WTC11 (cell line): ENCODE data around the gene TCF3. TPM values are rescaled to one million over a fixed set of nuclear protein-coding genes. Genes with fewer than 3 reads are reported as not detected.

ENCODE experiments used
- ATAC-seq: fragments of 200-7000 bp; cut with Tn5 transposase; 2 replicates; pipeline ENCODE4 v1.10.0; 2021; ENCODE audit warnings: mild to moderate bottlenecking, moderate library complexity
- Bru-seq: library from RNA; stranded (reverse); fragments of 400-500 nt; gene quantifications from one replicate; lab custom pipeline; 2021; lab: Mats Ljungman, UMichigan
- CTCF ChIA-PET: fragments of 300-600 bp; sonication (Branson Sonifier 250); formaldehyde crosslinking; loops from one replicate; lab custom pipeline; 2021; ENCODE audit warnings: antibody characterized with exemption; lab: Charles Lee
- POLR2A ChIA-PET: fragments of 350-600 bp; sonication (Branson Sonifier 250); formaldehyde crosslinking; loops from one replicate; lab custom pipeline; 2021; ENCODE audit warnings: antibody characterized with exemption; lab: Charles Lee
- DNase-seq: peaks from one replicate; pipeline ENCODE4 v3.0.0; 2021; ENCODE audit warnings: low spot score
- H3K27ac Mint-ChIP-seq: 2 replicates; pipeline ENCODE4 v1.8.0; 2021; ENCODE audit warnings: mixed read lengths
- H3K27me3 Mint-ChIP-seq: 2 replicates; pipeline ENCODE4 v1.8.0; 2021; ENCODE audit warnings: low read depth, mild to moderate bottlenecking, moderate library complexity, mixed read lengths
- H3K36me3 Mint-ChIP-seq: 2 replicates; pipeline ENCODE4 v1.8.0; 2021; ENCODE audit warnings: mixed read lengths
- H3K4me1 Mint-ChIP-seq: 2 replicates; pipeline ENCODE4 v1.8.0; 2022; ENCODE audit warnings: mixed read lengths
- H3K4me3 Mint-ChIP-seq: 2 replicates; pipeline ENCODE4 v1.8.0; 2021; ENCODE audit warnings: mild to moderate bottlenecking, moderate library complexity, mixed read lengths
- H3K9me3 Mint-ChIP-seq: 2 replicates; pipeline ENCODE4 v1.8.0; 2021; ENCODE audit warnings: mixed read lengths
- ESRRA ChIP-seq: sonication (generic); formaldehyde crosslinking; IDR thresholded peaks from 2 replicates; pipeline ENCODE4 v1.8.1; 2022; ENCODE audit warnings: mild to moderate bottlenecking, missing genetic modification reagents, borderline replicate concordance
- JAZF1 ChIP-seq: fragments of 250-450 bp; sonication (Bioruptor Pico); IDR thresholded peaks from 2 replicates; pipeline ENCODE4 v1.9.0; 2021; ENCODE audit warnings: moderate library complexity, mild to moderate bottlenecking, inconsistent platforms
- NFATC4 ChIP-seq: fragments of 250-450 bp; sonication (Bioruptor Pico); IDR thresholded peaks from 2 replicates; pipeline ENCODE4 v1.9.0; 2021; ENCODE audit warnings: mild to moderate bottlenecking
- NFE2L1 ChIP-seq: sonication (generic); formaldehyde crosslinking; IDR thresholded peaks from 2 replicates; pipeline ENCODE4 v1.8.1; 2023; ENCODE audit warnings: missing genetic modification reagents
- NR3C1 ChIP-seq: sonication (generic); formaldehyde crosslinking; conservative IDR thresholded peaks from 2 replicates; pipeline ENCODE4 v1.8.1; 2023; ENCODE audit warnings: low read depth, mild to moderate bottlenecking, missing genetic modification reagents
- PRRX2 ChIP-seq: fragments of 250-450 bp; sonication (Bioruptor Pico); IDR thresholded peaks from 2 replicates; pipeline ENCODE4 v1.8.0; 2021; ENCODE audit warnings: mild to moderate bottlenecking
- TEAD1 ChIP-seq: sonication (generic); formaldehyde crosslinking; IDR thresholded peaks from 2 replicates; pipeline ENCODE4 v1.8.0; 2022; ENCODE audit warnings: mild to moderate bottlenecking, missing genetic modification reagents
- TEAD4 ChIP-seq: sonication (generic); formaldehyde crosslinking; IDR thresholded peaks from 2 replicates; pipeline ENCODE4 v1.8.0; 2022; ENCODE audit warnings: mild to moderate bottlenecking, missing genetic modification reagents
- ZBTB21 ChIP-seq: sonication (generic); formaldehyde crosslinking; IDR thresholded peaks from 2 replicates; pipeline ENCODE4 v1.8.1; 2023; ENCODE audit warnings: mild to moderate bottlenecking, missing genetic modification reagents, borderline replicate concordance
- long read RNA-seq, 3 experiments: library from RNA in 1 of 3; library from capped mRNA in 1 of 3; library from polyadenylated mRNA in 1 of 3; unstranded in 2 of 3; stranded (forward) in 1 of 3; transcript quantifications; one replicate each; pipeline ENCODE4 v2.0.0, GENCODE V29; 2021
- total RNA-seq: library from RNA; stranded (reverse); gene quantifications from 3 replicates; pipeline ENCODE4 v1.2.3, GENCODE V29; 2021
- TF ChIP-seq, protein P1 (sequence below): fragments of 250-450 bp; sonication (Bioruptor Pico); IDR thresholded peaks from 2 replicates; pipeline ENCODE4 v1.9.0; 2021; ENCODE audit warnings: mild to moderate bottlenecking, borderline replicate concordance
- TF ChIP-seq, protein P2 (sequence below): sonication (generic); formaldehyde crosslinking; IDR thresholded peaks from 2 replicates; pipeline ENCODE4 v1.8.1; 2022; ENCODE audit warnings: low read depth, missing genetic modification reagents, borderline replicate concordance
- TF ChIP-seq, protein P3 (sequence below): sonication (generic); formaldehyde crosslinking; IDR thresholded peaks from 2 replicates; pipeline ENCODE4 v1.8.0; 2023; ENCODE audit warnings: missing genetic modification reagents
- TF ChIP-seq, protein P4 (sequence below): sonication (generic); formaldehyde crosslinking; IDR thresholded peaks from 2 replicates; pipeline ENCODE4 v1.8.1; 2023; ENCODE audit warnings: mild to moderate bottlenecking, missing genetic modification reagents, borderline replicate concordance
- TF ChIP-seq, protein P5 (sequence below): sonication (generic); formaldehyde crosslinking; IDR thresholded peaks from 2 replicates; pipeline ENCODE4 v1.8.1; 2023; ENCODE audit warnings: mild to moderate bottlenecking, missing genetic modification reagents, moderate library complexity
- TF ChIP-seq, protein P6 (sequence below): sonication (generic); formaldehyde crosslinking; IDR thresholded peaks from 2 replicates; pipeline ENCODE4 v1.8.1; 2023; ENCODE audit warnings: mild to moderate bottlenecking, missing genetic modification reagents
- TF ChIP-seq, protein P7 (sequence below): sonication (generic); formaldehyde crosslinking; IDR thresholded peaks from 2 replicates; pipeline ENCODE4 v1.8.1; 2022; ENCODE audit warnings: low read depth, mild to moderate bottlenecking, moderate library complexity, missing genetic modification reagents, borderline replicate concordance
- TF ChIP-seq, protein P8 (sequence below): fragments of 250-450 bp; sonication (Bioruptor Pico); IDR thresholded peaks from 2 replicates; pipeline ENCODE4 v2.1.2; 2022; ENCODE audit warnings: mild to moderate bottlenecking, moderate library complexity
- TF ChIP-seq, protein P9 (sequence below): sonication (generic); formaldehyde crosslinking; IDR thresholded peaks from 2 replicates; pipeline ENCODE4 v1.8.0; 2022; ENCODE audit warnings: mild to moderate bottlenecking, missing genetic modification reagents

The TCF3 gene
- 323 to 350 TPM (median 324 TPM) in 3 replicates for total RNA-seq
- percentile 73 among the genes with signal in this experiment for Bru-seq, nascent RNA
- long read RNA-seq, experiment 1, full-length matches to known transcripts: 196 of 762 reads
- long read RNA-seq, experiment 1, partial matches to known transcripts: 215 of 762 reads
- long read RNA-seq, experiment 1, other reads (novel, unspliced or antisense): 351 of 762 reads
- long read RNA-seq, experiment 2, full-length matches to known transcripts: 25 of 289 reads
- long read RNA-seq, experiment 2, partial matches to known transcripts: 102 of 289 reads
- long read RNA-seq, experiment 2, other reads (novel, unspliced or antisense): 162 of 289 reads
- long read RNA-seq, experiment 3, partial matches to known transcripts: 6 of 9 reads
- long read RNA-seq, experiment 3, other reads (novel, unspliced or antisense): 3 of 9 reads

DNA sequence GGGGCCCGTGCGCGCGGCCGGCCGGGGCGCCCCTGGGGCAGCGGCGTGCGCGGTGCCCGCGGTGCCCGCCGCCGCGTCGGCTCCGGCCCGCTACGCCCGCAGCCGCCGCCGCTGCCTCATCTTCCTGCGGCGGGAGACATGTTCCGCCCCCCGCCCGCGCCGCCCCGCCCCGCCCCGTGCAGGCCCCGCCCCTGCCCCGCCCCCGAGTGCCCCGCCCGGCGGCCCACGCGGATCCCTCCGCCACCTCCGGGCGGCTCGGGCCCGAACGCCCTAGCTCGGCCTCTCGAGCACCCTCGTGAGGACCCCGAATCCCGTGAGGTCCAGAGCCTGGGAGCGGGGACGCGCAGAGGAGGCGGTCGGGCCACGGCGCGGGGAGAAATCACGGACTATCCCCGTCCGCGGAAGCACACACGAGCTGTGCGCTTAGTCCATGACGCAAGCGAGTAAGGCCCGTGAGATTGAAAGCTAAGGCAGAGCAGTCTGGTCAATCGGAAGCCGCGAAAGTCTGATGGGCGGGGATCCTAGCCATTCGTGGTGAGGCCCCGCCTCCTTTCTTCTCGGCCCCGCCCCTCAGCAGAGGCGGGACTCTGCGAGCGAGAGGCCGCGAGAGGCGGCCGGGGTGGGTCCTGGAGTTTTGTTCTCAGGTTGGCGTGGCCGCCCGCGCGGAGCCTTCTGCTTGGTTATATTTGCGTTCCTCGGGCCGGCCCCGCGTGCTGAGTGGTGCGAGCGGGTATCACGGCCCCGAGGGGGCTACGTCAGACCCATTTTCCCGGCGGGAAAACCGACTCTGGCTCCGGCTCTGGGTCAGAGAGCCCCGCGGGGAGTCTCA, at the start of gene TCF3:
Gene TCF3 (minus strand): TSS at position 145 of the 829 bp plus-strand sequence. CDS start 2,367 bp downstream, outside the sequence.
- ChIA-PET POLR2A (interaction anchor here (1.4 kb wide), 1 partner anchor 62 kb away, joined by 4 read pairs; no protein-coding TSS in a partner anchor), CTCF (interaction anchor here (0.6 to 3.7 kb wide), 11 partner anchors 13 to 386 kb away, joined by 3 to 14 read pairs (median 3); partner anchors contain the start of gene MBD3)
- Mint-ChIP-seq H3K36me3 (peaks cover 16% of the 10 kb centered on the region), H3K9me3 (no peaks in the 10 kb centered on the region), H3K4me3 (peak within 1 kb of the TSS; percentile 94), H3K27me3 (no peaks in the 10 kb centered on the region; the same call in 1 of the 2 replicates), H3K4me1 (peaks cover 5% of the 10 kb centered on the region), H3K27ac (no peak within 1 kb of the TSS; the same call in 1 of the 2 replicates)
- ATAC-seq: peak; percentile 90
- DNase-seq: peak; percentile 96
- TF ChIP-seq TEAD1 (CRISPR knock-in tag): no peak
- TF ChIP-seq JAZF1 (CRISPR knock-in tag): no peak
- TF ChIP-seq, protein P1, sequence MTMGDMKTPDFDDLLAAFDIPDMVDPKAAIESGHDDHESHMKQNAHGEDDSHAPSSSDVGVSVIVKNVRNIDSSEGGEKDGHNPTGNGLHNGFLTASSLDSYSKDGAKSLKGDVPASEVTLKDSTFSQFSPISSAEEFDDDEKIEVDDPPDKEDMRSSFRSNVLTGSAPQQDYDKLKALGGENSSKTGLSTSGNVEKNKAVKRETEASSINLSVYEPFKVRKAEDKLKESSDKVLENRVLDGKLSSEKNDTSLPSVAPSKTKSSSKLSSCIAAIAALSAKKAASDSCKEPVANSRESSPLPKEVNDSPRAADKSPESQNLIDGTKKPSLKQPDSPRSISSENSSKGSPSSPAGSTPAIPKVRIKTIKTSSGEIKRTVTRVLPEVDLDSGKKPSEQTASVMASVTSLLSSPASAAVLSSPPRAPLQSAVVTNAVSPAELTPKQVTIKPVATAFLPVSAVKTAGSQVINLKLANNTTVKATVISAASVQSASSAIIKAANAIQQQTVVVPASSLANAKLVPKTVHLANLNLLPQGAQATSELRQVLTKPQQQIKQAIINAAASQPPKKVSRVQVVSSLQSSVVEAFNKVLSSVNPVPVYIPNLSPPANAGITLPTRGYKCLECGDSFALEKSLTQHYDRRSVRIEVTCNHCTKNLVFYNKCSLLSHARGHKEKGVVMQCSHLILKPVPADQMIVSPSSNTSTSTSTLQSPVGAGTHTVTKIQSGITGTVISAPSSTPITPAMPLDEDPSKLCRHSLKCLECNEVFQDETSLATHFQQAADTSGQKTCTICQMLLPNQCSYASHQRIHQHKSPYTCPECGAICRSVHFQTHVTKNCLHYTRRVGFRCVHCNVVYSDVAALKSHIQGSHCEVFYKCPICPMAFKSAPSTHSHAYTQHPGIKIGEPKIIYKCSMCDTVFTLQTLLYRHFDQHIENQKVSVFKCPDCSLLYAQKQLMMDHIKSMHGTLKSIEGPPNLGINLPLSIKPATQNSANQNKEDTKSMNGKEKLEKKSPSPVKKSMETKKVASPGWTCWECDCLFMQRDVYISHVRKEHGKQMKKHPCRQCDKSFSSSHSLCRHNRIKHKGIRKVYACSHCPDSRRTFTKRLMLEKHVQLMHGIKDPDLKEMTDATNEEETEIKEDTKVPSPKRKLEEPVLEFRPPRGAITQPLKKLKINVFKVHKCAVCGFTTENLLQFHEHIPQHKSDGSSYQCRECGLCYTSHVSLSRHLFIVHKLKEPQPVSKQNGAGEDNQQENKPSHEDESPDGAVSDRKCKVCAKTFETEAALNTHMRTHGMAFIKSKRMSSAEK (CRISPR knock-in tag): no peak
- TF ChIP-seq, protein P2, sequence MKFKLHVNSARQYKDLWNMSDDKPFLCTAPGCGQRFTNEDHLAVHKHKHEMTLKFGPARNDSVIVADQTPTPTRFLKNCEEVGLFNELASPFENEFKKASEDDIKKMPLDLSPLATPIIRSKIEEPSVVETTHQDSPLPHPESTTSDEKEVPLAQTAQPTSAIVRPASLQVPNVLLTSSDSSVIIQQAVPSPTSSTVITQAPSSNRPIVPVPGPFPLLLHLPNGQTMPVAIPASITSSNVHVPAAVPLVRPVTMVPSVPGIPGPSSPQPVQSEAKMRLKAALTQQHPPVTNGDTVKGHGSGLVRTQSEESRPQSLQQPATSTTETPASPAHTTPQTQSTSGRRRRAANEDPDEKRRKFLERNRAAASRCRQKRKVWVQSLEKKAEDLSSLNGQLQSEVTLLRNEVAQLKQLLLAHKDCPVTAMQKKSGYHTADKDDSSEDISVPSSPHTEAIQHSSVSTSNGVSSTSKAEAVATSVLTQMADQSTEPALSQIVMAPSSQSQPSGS (CRISPR knock-in tag): no peak
- TF ChIP-seq NFE2L1: no peak
- TF ChIP-seq, protein P3, sequence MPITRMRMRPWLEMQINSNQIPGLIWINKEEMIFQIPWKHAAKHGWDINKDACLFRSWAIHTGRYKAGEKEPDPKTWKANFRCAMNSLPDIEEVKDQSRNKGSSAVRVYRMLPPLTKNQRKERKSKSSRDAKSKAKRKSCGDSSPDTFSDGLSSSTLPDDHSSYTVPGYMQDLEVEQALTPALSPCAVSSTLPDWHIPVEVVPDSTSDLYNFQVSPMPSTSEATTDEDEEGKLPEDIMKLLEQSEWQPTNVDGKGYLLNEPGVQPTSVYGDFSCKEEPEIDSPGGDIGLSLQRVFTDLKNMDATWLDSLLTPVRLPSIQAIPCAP (CRISPR knock-in tag): no peak
- TF ChIP-seq, protein P4, sequence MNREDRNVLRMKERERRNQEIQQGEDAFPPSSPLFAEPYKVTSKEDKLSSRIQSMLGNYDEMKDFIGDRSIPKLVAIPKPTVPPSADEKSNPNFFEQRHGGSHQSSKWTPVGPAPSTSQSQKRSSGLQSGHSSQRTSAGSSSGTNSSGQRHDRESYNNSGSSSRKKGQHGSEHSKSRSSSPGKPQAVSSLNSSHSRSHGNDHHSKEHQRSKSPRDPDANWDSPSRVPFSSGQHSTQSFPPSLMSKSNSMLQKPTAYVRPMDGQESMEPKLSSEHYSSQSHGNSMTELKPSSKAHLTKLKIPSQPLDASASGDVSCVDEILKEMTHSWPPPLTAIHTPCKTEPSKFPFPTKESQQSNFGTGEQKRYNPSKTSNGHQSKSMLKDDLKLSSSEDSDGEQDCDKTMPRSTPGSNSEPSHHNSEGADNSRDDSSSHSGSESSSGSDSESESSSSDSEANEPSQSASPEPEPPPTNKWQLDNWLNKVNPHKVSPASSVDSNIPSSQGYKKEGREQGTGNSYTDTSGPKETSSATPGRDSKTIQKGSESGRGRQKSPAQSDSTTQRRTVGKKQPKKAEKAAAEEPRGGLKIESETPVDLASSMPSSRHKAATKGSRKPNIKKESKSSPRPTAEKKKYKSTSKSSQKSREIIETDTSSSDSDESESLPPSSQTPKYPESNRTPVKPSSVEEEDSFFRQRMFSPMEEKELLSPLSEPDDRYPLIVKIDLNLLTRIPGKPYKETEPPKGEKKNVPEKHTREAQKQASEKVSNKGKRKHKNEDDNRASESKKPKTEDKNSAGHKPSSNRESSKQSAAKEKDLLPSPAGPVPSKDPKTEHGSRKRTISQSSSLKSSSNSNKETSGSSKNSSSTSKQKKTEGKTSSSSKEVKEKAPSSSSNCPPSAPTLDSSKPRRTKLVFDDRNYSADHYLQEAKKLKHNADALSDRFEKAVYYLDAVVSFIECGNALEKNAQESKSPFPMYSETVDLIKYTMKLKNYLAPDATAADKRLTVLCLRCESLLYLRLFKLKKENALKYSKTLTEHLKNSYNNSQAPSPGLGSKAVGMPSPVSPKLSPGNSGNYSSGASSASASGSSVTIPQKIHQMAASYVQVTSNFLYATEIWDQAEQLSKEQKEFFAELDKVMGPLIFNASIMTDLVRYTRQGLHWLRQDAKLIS (CRISPR knock-in tag): no peak
- TF ChIP-seq, protein P5, sequence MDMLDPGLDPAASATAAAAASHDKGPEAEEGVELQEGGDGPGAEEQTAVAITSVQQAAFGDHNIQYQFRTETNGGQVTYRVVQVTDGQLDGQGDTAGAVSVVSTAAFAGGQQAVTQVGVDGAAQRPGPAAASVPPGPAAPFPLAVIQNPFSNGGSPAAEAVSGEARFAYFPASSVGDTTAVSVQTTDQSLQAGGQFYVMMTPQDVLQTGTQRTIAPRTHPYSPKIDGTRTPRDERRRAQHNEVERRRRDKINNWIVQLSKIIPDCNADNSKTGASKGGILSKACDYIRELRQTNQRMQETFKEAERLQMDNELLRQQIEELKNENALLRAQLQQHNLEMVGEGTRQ: no peak
- TF ChIP-seq, protein P6, sequence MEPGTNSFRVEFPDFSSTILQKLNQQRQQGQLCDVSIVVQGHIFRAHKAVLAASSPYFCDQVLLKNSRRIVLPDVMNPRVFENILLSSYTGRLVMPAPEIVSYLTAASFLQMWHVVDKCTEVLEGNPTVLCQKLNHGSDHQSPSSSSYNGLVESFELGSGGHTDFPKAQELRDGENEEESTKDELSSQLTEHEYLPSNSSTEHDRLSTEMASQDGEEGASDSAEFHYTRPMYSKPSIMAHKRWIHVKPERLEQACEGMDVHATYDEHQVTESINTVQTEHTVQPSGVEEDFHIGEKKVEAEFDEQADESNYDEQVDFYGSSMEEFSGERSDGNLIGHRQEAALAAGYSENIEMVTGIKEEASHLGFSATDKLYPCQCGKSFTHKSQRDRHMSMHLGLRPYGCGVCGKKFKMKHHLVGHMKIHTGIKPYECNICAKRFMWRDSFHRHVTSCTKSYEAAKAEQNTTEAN: no peak; the same call in 1 of the 2 replicates
- TF ChIP-seq NFATC4 (CRISPR knock-in tag): no peak
- no peak for TF ChIP-seq ZBTB21 (CRISPR knock-in tag)
- TF ChIP-seq, protein P7, sequence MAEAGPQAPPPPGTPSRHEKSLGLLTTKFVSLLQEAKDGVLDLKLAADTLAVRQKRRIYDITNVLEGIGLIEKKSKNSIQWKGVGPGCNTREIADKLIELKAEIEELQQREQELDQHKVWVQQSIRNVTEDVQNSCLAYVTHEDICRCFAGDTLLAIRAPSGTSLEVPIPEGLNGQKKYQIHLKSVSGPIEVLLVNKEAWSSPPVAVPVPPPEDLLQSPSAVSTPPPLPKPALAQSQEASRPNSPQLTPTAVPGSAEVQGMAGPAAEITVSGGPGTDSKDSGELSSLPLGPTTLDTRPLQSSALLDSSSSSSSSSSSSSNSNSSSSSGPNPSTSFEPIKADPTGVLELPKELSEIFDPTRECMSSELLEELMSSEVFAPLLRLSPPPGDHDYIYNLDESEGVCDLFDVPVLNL: no peak
- no peak for TF ChIP-seq NR3C1 (CRISPR knock-in tag)
- no peak for TF ChIP-seq TEAD4 (CRISPR knock-in tag)
- no peak for TF ChIP-seq PRRX2 (CRISPR knock-in tag)
- TF ChIP-seq, protein P8, sequence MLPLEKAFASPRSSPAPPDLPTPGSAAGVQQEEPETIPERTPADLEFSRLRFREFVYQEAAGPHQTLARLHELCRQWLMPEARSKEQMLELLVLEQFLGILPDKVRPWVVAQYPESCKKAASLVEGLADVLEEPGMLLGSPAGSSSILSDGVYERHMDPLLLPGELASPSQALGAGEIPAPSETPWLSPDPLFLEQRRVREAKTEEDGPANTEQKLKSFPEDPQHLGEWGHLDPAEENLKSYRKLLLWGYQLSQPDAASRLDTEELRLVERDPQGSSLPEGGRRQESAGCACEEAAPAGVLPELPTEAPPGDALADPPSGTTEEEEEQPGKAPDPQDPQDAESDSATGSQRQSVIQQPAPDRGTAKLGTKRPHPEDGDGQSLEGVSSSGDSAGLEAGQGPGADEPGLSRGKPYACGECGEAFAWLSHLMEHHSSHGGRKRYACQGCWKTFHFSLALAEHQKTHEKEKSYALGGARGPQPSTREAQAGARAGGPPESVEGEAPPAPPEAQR: no peak
- TF ChIP-seq, protein P9, sequence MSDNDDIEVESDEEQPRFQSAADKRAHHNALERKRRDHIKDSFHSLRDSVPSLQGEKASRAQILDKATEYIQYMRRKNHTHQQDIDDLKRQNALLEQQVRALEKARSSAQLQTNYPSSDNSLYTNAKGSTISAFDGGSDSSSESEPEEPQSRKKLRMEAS (CRISPR knock-in tag): peak; percentile 29; the same call in 1 of the 2 replicates
- TF ChIP-seq ESRRA (CRISPR knock-in tag): no peak
